Occipital lobe (tissue), 3 donors: Measurements from ENCODE around the gene NCOA4. TPM values are rescaled to one million over a fixed set of nuclear protein-coding genes. Genes with fewer than 3 reads are reported as not detected.
"Not testable (repeated sequence)": the region's sequence is repeated elsewhere in the genome, so short reads cannot be mapped to it uniquely, and the experiment has no call there.

Experiments used
- DNase-seq: peaks from one replicate; lab custom pipeline; 2025; lab: John Stamatoyannopoulos, UW
- small RNA-seq: library from RNA; depleted of rRNA; stranded (forward); fragments of <200 nt; gene quantifications from one replicate; pipeline ENCODE3, GENCODE V24; 2014
- total RNA-seq: library from RNA; depleted of rRNA; stranded (reverse); fragments of >200 nt; gene quantifications from one replicate; pipeline ENCODE4 v1.2.3, GENCODE V29; 2014

The NCOA4 gene
- total RNA-seq, 1 donor from 2014 or later: 217 TPM

- not testable (repeated sequence) for DNase-seq
Measured at GRCh38 chr10:45984473-45984872, 46.0 kb downstream of the NCOA4 start.

GRCh38 chr10:45983538-45984186 is 46.8 kb downstream of the NCOA4 start:
- DNase-seq: not testable (repeated sequence)

GRCh38 chr10:45981367-45981766 is 49.1 kb downstream of the NCOA4 start:
- DNase-seq: not testable (repeated sequence)

GRCh38 chr10:45978554-45978953 is 51.9 kb downstream of the NCOA4 start:
- not testable (repeated sequence) for DNase-seq

GRCh38 chr10:45974041-45974440 is 56.4 kb downstream of the NCOA4 start:
- not testable (repeated sequence) for DNase-seq

GRCh38 chr10:45972813-45973169 is 57.6 kb downstream of the NCOA4 start:
- not testable (repeated sequence) for DNase-seq

GRCh38 chr10:45972106-45972812 is 58.2 kb downstream of the NCOA4 start, which contains the start of gene TIMM23:
TIMM23 (plus strand) TSS chr10:45972489; CDS start chr10:45972625, 136 bp downstream.
- peak; percentile 88 for DNase-seq

- DNase-seq: not testable (repeated sequence)
Measured at GRCh38 chr10:45971742-45972105, 58.7 kb downstream of the NCOA4 start.

GRCh38 chr10:45971019-45971418 is 59.4 kb downstream of the NCOA4 start:
- not testable (repeated sequence) for DNase-seq

GRCh38 chr10:45962686-45963452 is 67.6 kb downstream of the NCOA4 start:
- not testable (repeated sequence) for DNase-seq

- DNase-seq: not testable (repeated sequence)
Measured at GRCh38 chr10:45957928-45958327, 72.5 kb downstream of the NCOA4 start.

GRCh38 chr10:45956634-45957033 is 73.8 kb downstream of the NCOA4 start:
- DNase-seq: not testable (repeated sequence)

Small RNA genes lying within 50 kb of the gene (small RNA-seq; reads per million reads assigned to genes)
- not detected for gene SNORA74C-1

Other genes with a start within 250 kb of the NCOA4 start
- 6.1 TPM for gene AGAP4, start 183.1 kb downstream of the NCOA4 start, total RNA-seq
- gene TIMM23, start 58.1 kb downstream of the NCOA4 start, total RNA-seq: 52.7 TPM
- gene MSMB, start 15.6 kb upstream of the NCOA4 start, total RNA-seq: not detected